ENCODE results near the gene ALDH7A1. TPM values are rescaled to one million over a fixed set of nuclear protein-coding genes. Genes with fewer than 3 reads are reported as not detected.

Gene ALDH7A1
- total RNA-seq, 1 donor from 2014 or later, result 29.7 TPM

DNA sequence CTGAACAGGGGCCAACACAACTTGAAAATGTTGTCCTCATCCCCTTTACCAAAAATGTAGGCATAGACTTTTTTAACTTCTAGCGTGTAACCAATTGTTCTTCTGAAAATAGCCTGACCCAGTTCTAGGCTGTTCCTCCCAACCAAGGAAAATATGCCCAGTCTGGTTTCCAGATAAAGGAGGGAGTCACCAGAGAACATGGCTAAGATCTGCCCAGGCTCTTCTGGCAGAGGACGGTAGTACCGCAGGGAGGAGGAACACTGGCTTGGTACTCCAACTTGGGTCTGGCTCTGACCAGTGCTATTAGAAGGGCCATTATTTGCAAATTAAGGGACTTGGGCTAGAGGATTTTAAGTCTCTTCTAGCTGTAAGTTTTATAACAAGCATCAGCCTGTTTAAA is 108.7 kb downstream of the ALDH7A1 start:
- no peaks in the 10 kb centered on the region for H3K27me3 ChIP-seq (ENCODE audit: control insufficient read depth in 3 of 3, insufficient read depth in 3 of 3, low read length in 3 of 3)
- no peak overlapping the region for H3K27ac ChIP-seq (ENCODE audit: low read depth, low read length)
- H3K4me3 ChIP-seq (ENCODE audit: low read length in 3 of 3), result no peak overlapping the region
- H3K9ac ChIP-seq (ENCODE audit: low read depth in 1 of 3, low read length in 3 of 3), result no peak overlapping the region
- no peaks in the 10 kb centered on the region for H3K9me3 ChIP-seq (ENCODE audit: control insufficient read depth in 3 of 3, low read length in 3 of 3)
- peaks cover 8 to 51% (median 43%) of the 10 kb centered on the region in 3 donors for H3K36me3 ChIP-seq (ENCODE audit: control insufficient read depth in 3 of 3, insufficient read depth in 3 of 3, low read length in 3 of 3)
- H3K4me1 ChIP-seq (ENCODE audit: control insufficient read depth in 3 of 3, insufficient read depth in 3 of 3, low read length in 3 of 3), result no peaks in the 10 kb centered on the region

DNA sequence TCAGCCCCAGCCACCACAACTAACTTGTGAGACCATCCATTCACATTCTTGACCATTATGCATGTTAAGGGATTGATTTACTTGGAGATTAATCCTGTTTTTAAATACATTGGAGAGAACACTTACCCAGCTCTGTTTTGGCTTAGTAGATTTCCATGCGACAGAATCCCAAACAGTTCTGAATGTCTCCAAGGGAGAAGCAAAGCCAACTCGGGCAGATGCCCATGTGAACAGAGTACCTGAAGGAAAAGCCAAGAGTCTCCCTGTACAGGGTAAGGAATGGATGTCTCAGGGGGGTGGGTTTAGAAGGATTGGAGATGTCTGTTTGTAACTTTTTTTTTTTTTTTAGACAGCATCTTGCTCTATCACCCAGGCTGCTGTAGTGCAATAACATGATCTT is 110.8 kb downstream of the ALDH7A1 start:
- Histone ChIP-seq H3K27ac (ENCODE audit: low read depth, low read length) (no peak overlapping the region), H3K9ac (ENCODE audit: low read depth in 1 of 3, low read length in 3 of 3) (no peak overlapping the region), H3K4me3 (ENCODE audit: low read length in 3 of 3) (no peak overlapping the region), H3K4me1 (ENCODE audit: control insufficient read depth in 3 of 3, insufficient read depth in 3 of 3, low read length in 3 of 3) (peaks cover 0 to 2% (median 0%) of the 10 kb centered on the region in 3 donors), H3K9me3 (ENCODE audit: control insufficient read depth in 3 of 3, low read length in 3 of 3) (no peaks in the 10 kb centered on the region), H3K27me3 (ENCODE audit: control insufficient read depth in 3 of 3, insufficient read depth in 3 of 3, low read length in 3 of 3) (no peaks in the 10 kb centered on the region), H3K36me3 (ENCODE audit: control insufficient read depth in 3 of 3, insufficient read depth in 3 of 3, low read length in 3 of 3) (peaks cover 8 to 42% (median 42%) of the 10 kb centered on the region in 3 donors)

DNA sequence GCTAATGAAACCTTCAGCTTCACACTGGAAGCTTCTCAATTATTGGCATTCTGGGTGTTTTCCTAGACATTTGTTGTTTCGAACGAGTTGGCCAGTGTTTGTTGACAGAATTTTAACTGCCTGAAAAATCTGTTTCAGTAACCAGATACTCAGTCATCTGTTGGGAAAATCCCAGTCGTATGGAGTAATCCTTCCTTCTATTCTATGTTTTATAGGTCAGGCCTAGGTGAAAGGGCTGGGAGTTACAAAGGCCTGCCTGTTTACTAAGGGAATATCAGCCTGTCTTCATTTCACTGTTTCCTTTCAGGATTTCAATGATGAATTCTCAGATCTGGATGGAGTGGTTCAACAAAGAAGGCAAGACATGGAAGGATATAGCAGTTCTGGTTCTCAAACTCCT is 111.9 kb downstream of the ALDH7A1 start:
- H3K27me3 ChIP-seq (ENCODE audit: control insufficient read depth in 3 of 3, insufficient read depth in 3 of 3, low read length in 3 of 3), result no peaks in the 10 kb centered on the region
- H3K4me3 ChIP-seq (ENCODE audit: low read length in 3 of 3), result no peak overlapping the region
- H3K4me1 ChIP-seq (ENCODE audit: control insufficient read depth in 3 of 3, insufficient read depth in 3 of 3, low read length in 3 of 3), result peaks cover 0 to 2% (median 0%) of the 10 kb centered on the region in 3 donors
- H3K36me3 ChIP-seq (ENCODE audit: control insufficient read depth in 3 of 3, insufficient read depth in 3 of 3, low read length in 3 of 3), result peaks cover 8 to 39% (median 39%) of the 10 kb centered on the region in 3 donors
- no peak overlapping the region for H3K27ac ChIP-seq (ENCODE audit: low read depth, low read length)
- H3K9ac ChIP-seq (ENCODE audit: low read depth in 1 of 3, low read length in 3 of 3), result no peak overlapping the region
- no peaks in the 10 kb centered on the region for H3K9me3 ChIP-seq (ENCODE audit: control insufficient read depth in 3 of 3, low read length in 3 of 3)

DNA sequence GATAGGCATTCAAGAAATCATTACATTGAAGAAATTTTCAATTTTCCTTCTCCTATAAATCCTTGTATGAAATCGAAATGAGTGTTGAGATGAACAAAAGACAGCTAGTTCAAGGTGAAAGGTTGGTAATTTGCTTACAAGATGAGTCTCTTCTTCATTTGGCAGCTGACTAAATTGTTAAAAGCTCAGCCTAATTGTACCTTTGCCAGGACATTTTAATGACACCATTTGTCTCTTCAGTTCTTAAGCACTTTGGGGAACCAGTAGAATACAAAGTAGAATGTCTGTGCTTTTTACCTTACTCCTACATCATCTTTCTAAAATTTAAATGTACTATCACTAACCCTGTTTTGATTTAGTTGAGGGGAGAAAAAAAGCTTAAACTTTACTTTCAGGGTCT is 112.4 kb downstream of the ALDH7A1 start:
- peaks cover 0 to 4% (median 0%) of the 10 kb centered on the region in 3 donors for H3K4me1 ChIP-seq (ENCODE audit: control insufficient read depth in 3 of 3, insufficient read depth in 3 of 3, low read length in 3 of 3)
- peaks cover 8 to 39% (median 36%) of the 10 kb centered on the region in 3 donors for H3K36me3 ChIP-seq (ENCODE audit: control insufficient read depth in 3 of 3, insufficient read depth in 3 of 3, low read length in 3 of 3)

DNA sequence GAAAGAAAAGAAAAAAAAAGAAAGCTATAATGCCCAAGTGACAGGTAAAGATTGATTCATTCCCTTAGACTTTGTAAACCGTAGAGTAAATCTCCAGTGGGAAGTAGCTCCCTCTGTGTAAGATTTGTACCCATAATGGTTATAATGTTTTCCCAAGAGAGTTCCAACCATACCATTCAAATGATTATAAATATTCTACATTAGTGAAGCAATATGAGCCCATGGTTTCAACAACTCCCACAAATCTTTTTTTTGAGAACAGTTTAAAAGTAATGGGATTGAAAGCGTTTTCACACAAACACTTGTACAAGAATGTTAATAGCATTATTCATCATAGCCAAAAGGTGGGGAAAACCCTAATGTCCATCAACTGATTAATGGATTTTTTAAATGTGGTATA is 113.8 kb downstream of the ALDH7A1 start:
- H3K9me3 ChIP-seq (ENCODE audit: control insufficient read depth in 3 of 3, low read length in 3 of 3), result no peaks in the 10 kb centered on the region
- peaks cover 8 to 27% (median 25%) of the 10 kb centered on the region in 3 donors for H3K36me3 ChIP-seq (ENCODE audit: control insufficient read depth in 3 of 3, insufficient read depth in 3 of 3, low read length in 3 of 3)
- H3K27me3 ChIP-seq (ENCODE audit: control insufficient read depth in 3 of 3, insufficient read depth in 3 of 3, low read length in 3 of 3), result no peaks in the 10 kb centered on the region
- H3K9ac ChIP-seq (ENCODE audit: low read depth in 1 of 3, low read length in 3 of 3), result no peak overlapping the region
- H3K27ac ChIP-seq (ENCODE audit: low read depth, low read length), result no peak overlapping the region
- no peak overlapping the region for H3K4me3 ChIP-seq (ENCODE audit: low read length in 3 of 3)
- H3K4me1 ChIP-seq (ENCODE audit: control insufficient read depth in 3 of 3, insufficient read depth in 3 of 3, low read length in 3 of 3), result peaks cover 0 to 4% (median 0%) of the 10 kb centered on the region in 3 donors

More for the DNA sequence above, 112.4 kb downstream of the ALDH7A1 start:
- H3K27me3 ChIP-seq (ENCODE audit: control insufficient read depth in 3 of 3, insufficient read depth in 3 of 3, low read length in 3 of 3), result no peaks in the 10 kb centered on the region
- no peak overlapping the region for H3K4me3 ChIP-seq (ENCODE audit: low read length in 3 of 3)
- H3K9me3 ChIP-seq (ENCODE audit: control insufficient read depth in 3 of 3, low read length in 3 of 3), result no peaks in the 10 kb centered on the region
- no peak overlapping the region for H3K27ac ChIP-seq (ENCODE audit: low read depth, low read length)
- no peak overlapping the region for H3K9ac ChIP-seq (ENCODE audit: low read depth in 1 of 3, low read length in 3 of 3)

Small RNA genes lying within 50 kb of the gene (small RNA-seq; reads per million reads assigned to genes)
- not detected for gene RNU6-290P

Other genes starting within 250 kb of the ALDH7A1 start
- gene GRAMD2B, start 171.8 kb downstream of the ALDH7A1 start, total RNA-seq, result 8.9 TPM
- 25.1 TPM for gene PHAX, start 5.7 kb upstream of the ALDH7A1 start, total RNA-seq
- 27.7 TPM for gene LMNB1, start 181.9 kb upstream of the ALDH7A1 start, total RNA-seq